ENCODE measurements around the gene SNX8. TPM values are rescaled to one million over a fixed set of nuclear protein-coding genes. Genes with fewer than 3 reads are reported as not detected.
"Not testable (repeated sequence)": the region's sequence is repeated elsewhere in the genome, so short reads cannot be mapped to it uniquely, and the experiment has no call there.

SNX8 gene
- total RNA-seq, 1 donor from 2014 or later: 3.3 TPM

DNA sequence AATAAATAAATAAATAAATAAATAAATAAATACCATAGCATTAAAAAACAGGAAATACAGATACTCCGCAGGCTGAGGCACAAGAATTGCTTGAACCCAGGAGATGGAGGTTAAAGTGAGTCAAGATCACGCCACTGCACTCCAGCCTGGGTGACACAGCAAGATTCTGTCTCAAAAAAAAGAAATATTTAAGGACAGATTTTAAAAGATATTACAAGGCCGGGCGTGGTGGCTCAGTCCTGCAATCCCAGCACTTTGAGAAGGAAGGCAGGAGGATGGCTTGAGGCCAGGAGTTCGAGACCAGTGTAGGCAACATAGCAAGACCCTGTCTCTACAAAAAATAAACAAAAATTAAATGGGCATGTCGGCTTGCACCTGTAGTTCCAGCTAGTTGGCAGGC lies 17.5 kb upstream of the SNX8 start:
- DNase-seq (ENCODE audit: low spot score in 2 of 2): no peak

GRCh38 chr7:2330493-2330892 lies 16.3 kb upstream of the SNX8 start:
- FAIRE-seq: no peak
- no peak for DNase-seq (ENCODE audit: low spot score in 2 of 2)

More for the DNA sequence above, 17.5 kb upstream of the SNX8 start:
- no peak for FAIRE-seq

DNA sequence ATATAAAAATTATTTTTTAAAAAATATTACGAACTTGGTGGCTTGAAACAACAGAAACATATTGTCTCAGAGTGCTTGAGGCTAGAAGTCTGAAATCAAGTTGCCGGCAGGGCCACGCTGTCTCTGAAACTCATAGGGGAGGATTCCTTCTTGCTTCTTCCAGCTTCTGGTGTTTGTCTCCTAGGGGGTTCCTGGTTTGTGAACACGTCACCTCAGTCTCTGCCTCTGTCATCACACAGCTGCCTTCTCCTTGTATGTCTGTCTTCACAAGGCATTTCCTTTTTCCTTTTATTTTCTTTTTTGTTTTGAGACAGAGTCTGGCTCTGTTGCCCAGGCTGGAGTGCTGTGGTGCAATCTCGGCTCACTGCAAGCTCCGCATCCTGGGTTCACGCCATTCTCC lies 12.7 kb upstream of the SNX8 start:
- no peak for FAIRE-seq
- DNase-seq (ENCODE audit: low spot score in 2 of 2): no peak

DNA sequence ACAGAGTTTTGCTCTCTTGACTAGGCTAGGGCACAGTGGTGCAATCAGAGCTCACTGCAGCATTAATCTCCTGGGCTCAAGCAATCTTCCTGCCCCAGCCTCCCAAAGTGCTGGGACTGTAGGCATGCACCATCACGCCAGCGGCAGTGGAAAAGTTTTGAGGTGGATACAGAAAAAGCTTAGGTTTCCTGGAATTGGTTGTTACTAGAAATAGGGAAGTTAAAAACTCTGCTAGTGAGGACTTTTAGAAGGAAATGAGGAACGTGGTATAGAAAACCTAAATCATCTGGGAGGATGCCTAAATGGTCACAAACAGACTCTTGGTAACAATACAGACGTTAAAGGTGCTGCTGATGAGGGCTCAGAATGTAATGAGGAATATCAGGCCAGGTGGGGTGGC lies 10.9 kb upstream of the SNX8 start:
- FAIRE-seq (no peak), DNase-seq (ENCODE audit: low spot score in 2 of 2) (no peak)

GRCh38 chr7:2321020-2321419 lies 6.8 kb upstream of the SNX8 start:
- FAIRE-seq (no peak), DNase-seq (ENCODE audit: low spot score in 2 of 2) (no peak)

- DNase-seq (ENCODE audit: low spot score in 2 of 2): no peak
- FAIRE-seq: no peak
These were observed 3.5 kb upstream of the SNX8 start for GRCh38 chr7:2317556-2318293.

GRCh38 chr7:2316578-2316977 lies 2.3 kb upstream of the SNX8 start:
- FAIRE-seq (no peak), DNase-seq (ENCODE audit: low spot score in 2 of 2) (no peak)

- no peak for FAIRE-seq
These were observed 1.5 kb upstream of the SNX8 start for GRCh38 chr7:2315787-2316186.

DNA sequence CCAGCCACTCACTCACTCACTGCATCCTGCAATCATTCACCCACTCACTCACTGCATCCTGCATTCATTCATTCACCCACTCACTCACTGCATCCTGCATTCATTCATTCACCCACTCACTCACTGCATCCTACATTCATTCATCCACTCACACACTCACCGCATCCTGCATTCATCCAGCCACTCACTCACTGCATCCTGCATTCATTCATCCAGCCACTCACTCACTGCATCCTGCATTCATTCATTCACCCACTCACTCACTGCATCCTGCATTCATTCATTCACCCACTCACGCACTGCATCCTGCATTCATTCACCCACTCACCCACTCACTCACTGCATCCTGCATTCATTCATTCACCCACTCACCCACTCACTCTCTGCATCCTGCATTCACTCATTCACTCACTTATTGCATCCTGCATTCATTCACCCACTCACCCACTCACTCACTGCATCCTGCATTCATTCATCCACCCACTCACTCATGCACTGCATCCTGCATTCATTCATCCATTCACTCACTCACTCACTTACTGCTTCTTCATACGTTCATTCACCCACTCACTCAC lies 802 bp upstream of the SNX8 start:
- not testable (repeated sequence) for DNase-seq (ENCODE audit: low spot score in 2 of 2); FAIRE-seq

More at GRCh38 chr7:2315787-2316186, 1.5 kb upstream of the SNX8 start:
- DNase-seq (ENCODE audit: low spot score in 2 of 2): no peak

DNA sequence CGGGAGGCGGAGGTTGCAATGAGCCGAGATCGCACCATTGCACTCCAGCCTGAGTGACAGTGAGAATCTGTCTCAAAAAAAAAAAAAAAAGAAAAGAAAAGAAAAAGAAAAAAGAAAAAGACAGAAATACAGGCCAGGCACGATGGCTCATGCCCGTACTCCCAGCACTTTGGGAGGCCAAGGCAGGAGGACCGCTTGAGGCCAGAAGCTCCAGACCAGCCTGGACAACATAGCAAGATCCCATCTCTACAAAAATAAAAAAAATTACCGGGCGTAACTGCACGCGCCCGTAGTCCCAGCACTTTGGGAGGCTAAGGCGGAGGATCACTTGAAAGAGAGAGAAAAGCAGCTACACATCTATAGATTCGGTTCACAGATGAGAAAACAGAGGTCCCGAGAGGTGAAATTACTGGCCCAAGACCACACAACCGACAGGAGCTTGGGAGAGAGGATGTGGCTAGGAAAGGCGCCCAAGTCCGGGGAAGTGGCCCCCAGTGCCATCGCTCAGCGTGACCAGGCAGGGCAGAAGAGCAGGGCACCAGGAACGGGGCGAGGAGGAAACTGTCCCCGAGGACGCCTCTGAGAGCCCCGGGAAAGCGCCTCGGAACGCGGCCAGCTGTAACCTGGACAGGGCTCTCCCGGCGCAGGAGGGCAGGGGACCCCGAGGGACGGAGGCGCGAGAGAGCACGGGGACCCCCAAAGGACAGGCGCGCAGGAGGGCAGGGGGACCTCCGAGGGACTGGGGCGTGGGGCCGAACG lies 612 bp downstream of the SNX8 start:
- no peak for DNase-seq (ENCODE audit: low spot score in 2 of 2)
- no peak for FAIRE-seq

DNA sequence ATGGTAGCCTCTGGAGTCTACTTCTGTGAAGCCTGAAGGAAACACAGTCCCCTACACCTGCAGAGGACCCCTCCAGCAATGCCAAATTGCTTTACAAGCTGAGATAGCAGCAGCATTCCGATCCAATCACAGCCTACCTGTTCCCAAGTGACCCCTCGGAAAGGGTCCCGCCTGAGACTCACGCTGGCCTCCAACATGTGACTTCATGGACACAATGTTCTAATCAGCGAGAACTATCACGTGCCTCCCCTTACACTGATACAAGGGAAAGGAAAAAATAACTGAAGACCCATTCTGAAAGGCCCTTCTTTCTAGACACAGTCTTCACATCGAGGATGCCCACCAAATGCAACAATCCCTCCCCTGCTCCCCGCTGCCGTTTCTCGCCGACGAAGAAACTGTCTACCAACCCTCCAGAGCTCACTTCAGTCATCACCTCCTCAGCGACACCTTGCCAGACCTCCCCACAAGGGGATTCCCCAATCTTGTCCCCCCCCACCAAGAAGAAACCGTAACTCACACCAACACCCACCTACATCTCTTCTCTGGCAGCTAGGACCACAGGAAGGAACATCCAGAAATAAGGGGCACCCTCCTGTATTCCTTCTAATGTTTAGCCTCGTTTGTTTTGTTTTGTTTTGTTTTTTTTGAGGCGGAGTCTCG lies 1.8 kb downstream of the SNX8 start:
- DNase-seq (ENCODE audit: low spot score in 2 of 2): no peak
- no peak for FAIRE-seq

- DNase-seq (ENCODE audit: low spot score in 2 of 2): no peak
- FAIRE-seq: no peak
These were observed 4.3 kb downstream of the SNX8 start for GRCh38 chr7:2309889-2310331.

DNA sequence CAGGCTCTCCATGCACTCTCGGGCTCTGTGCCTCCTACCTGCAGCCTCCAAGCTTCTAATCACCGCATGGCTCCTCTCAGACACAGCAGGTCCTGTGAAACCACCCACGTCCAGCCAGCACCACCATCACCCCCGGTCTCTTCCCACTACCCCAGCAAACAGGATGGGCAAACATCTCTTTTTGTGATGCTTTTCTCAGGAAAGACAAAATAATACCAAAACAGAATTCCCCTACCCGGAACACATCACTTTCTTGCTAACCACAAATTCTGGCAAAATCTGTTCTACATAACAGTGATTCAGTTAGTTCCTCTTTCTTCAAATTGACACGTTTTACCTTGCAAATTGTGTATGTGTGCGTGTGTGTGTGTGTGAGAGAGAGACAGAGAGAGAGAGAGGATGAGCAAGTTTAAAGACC lies 6.5 kb downstream of the SNX8 start:
- DNase-seq (ENCODE audit: low spot score in 2 of 2) (no peak), FAIRE-seq (no peak)

GRCh38 chr7:2306688-2307087 lies 7.6 kb downstream of the SNX8 start:
- FAIRE-seq (no peak), DNase-seq (ENCODE audit: low spot score in 2 of 2) (no peak)

DNA sequence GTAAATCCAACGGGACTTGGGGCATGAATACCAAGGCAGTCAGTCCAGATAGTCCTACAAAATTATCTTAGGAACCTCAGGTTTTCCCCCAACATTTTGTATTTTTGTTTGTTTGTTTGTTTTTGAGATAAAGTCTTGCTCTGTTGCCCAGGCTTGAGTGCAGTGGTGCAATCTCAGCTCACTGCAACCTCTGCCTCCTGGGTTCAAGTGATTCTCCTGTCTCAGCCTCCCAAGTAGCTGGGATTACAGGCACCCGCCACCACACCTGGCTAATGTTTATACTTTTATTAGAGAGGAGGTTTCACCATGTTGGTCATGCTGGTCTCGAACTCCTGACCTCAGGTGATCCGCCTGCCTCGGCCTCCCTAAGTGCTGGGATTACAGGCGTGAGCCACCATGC lies 9.0 kb downstream of the SNX8 start:
- DNase-seq (ENCODE audit: low spot score in 2 of 2); FAIRE-seq: not testable (repeated sequence)

GRCh38 chr7:2303520-2303919 lies 10.7 kb downstream of the SNX8 start:
- FAIRE-seq; DNase-seq (ENCODE audit: low spot score in 2 of 2): not testable (repeated sequence)

GRCh38 chr7:2302743-2303397 lies 11.4 kb downstream of the SNX8 start:
- not testable (repeated sequence) for DNase-seq (ENCODE audit: low spot score in 2 of 2); FAIRE-seq

GRCh38 chr7:2301511-2301863 lies 12.8 kb downstream of the SNX8 start:
- no peak for DNase-seq (ENCODE audit: low spot score in 2 of 2)
- no peak for FAIRE-seq

GRCh38 chr7:2299870-2300512 lies 14.2 kb downstream of the SNX8 start:
- DNase-seq (ENCODE audit: low spot score in 2 of 2) (no peak), FAIRE-seq (no peak)
